NCI-H82 treated with DMSO at 0.1 percent for 48 hours (cell line): ENCODE measurements around the gene TMEM132C.

Source experiments
- DNase-seq: peaks from one replicate; lab custom pipeline; 2025; ENCODE audit not compliant: unreplicated experiment; lab: John Stamatoyannopoulos, UW

TMEM132C gene

DNA sequence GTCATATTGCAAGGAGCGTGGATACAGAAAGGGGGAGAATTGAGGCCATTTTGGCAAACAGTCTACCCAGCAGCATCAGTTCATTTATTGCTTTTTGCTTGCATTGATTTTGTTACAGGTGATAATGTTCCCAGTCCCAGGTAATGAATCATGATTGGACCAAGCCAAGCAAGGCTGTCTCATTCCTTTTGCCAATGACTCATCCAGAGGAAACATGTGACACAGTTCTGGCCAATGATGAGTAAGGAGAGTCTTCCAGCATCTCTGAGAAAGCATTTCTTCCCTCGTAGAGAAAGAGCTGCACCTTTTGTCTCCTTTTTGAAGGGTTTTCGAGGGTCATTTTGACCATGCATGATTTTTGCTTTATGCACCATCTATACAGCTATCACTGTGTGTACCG, 488.6 kb downstream of the TMEM132C start:
- DNase-seq: no peak
